ENCODE data around the gene COLEC12.
"Not testable (repeated sequence)": the region's sequence is repeated elsewhere in the genome, so short reads cannot be mapped to it uniquely, and the experiment has no call there.

The COLEC12 gene

GRCh38 chr18:316393-316792 is 184.1 kb downstream of the COLEC12 start:
- no peak for DNase-seq (ENCODE audit: low spot score in 2 of 2)
- in situ Hi-C loops (cut with MboI; ENCODE audit: low sequenced_read_pairs): no loop called here
- H3K36me3 ChIP-seq (replicated peaks): no peaks in the 10 kb centered on the region
- H3K4me3 ChIP-seq: no peak overlapping the region
- no peaks in the 10 kb centered on the region for H3K9me3 ChIP-seq
- no peaks in the 10 kb centered on the region for H3K27me3 ChIP-seq (ENCODE audit: low read depth)
- no peaks in the 10 kb centered on the region for H3K4me1 ChIP-seq

GRCh38 chr18:313931-314330 is 186.6 kb downstream of the COLEC12 start:
- no peaks in the 10 kb centered on the region for H3K36me3 ChIP-seq (replicated peaks)
- no peaks in the 10 kb centered on the region for H3K4me1 ChIP-seq
- H3K9me3 ChIP-seq: no peaks in the 10 kb centered on the region
- H3K27me3 ChIP-seq (ENCODE audit: low read depth): 0 out of 2 replicates have a peak, but pooled peaks cover 2% of the 10 kb centered on the region
- in situ Hi-C loops (cut with MboI; ENCODE audit: low sequenced_read_pairs): no loop called here
- DNase-seq (ENCODE audit: low spot score in 2 of 2): no peak
- no peak overlapping the region for H3K4me3 ChIP-seq

DNA sequence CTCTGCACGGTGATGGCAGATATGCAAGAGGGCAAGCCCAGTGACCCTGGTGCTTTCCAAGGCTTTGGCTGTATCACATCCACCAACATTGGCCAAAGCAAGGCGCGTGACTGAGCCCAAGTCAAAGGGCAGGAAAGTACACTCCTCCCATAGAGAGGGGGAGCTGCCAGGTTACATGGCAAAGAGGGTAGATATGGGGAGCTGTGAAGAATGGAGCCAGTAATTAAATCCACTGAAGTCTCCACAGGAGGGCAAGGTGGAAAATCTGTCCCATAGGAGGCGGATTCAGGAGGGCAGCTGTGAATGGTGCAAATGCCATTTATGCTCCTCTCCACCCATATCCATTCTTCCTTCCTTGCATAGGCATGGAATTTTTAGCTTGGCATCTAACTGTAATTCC is 188.1 kb downstream of the COLEC12 start:
- no peak for DNase-seq (ENCODE audit: low spot score in 2 of 2)
- no peak overlapping the region for H3K4me3 ChIP-seq
- H3K4me1 ChIP-seq: no peaks in the 10 kb centered on the region
- no peaks in the 10 kb centered on the region for H3K36me3 ChIP-seq (replicated peaks)
- H3K9me3 ChIP-seq: no peaks in the 10 kb centered on the region
- in situ Hi-C loops (cut with MboI; ENCODE audit: low sequenced_read_pairs): no loop called here
- H3K27me3 ChIP-seq (ENCODE audit: low read depth): 0 out of 2 replicates have a peak, but pooled peaks cover 2% of the 10 kb centered on the region

GRCh38 chr18:310042-310441 is 190.5 kb downstream of the COLEC12 start:
- Histone ChIP-seq H3K9me3 (no peaks in the 10 kb centered on the region), H3K4me1 (no peaks in the 10 kb centered on the region), H3K4me3 (no peak overlapping the region), H3K36me3 (replicated peaks) (no peaks in the 10 kb centered on the region), H3K27me3 (ENCODE audit: low read depth) (0 out of 2 replicates have a peak, but pooled peaks cover 2% of the 10 kb centered on the region)
- in situ Hi-C loops (cut with MboI; ENCODE audit: low sequenced_read_pairs): no loop called here
- DNase-seq (ENCODE audit: low spot score in 2 of 2): no peak

DNA sequence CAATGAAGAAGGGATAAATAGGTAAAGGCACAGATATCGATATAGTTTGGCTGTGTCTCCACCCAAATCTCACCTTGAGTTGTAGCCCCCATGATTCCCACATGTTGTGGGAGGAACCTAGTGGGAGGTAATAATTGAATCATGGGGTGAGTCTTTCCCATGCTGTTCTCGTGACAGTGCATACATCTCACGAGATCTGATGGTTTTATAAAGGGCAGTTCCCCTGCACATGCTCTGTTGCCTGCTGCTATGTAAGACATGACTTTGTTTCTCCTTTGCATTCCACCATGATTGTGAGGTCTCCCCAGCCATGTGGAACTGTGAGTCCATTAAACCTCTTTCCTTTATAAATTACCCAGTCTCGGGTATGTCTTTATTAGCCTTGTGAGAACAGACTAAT is 192.4 kb downstream of the COLEC12 start:
- in situ Hi-C loops (cut with MboI; ENCODE audit: low sequenced_read_pairs); H3K27me3 ChIP-seq (ENCODE audit: low read depth); H3K9me3 ChIP-seq; H3K36me3 ChIP-seq (replicated peaks); DNase-seq (ENCODE audit: low spot score in 2 of 2); H3K4me1 ChIP-seq; H3K4me3 ChIP-seq: not testable (repeated sequence)

DNA sequence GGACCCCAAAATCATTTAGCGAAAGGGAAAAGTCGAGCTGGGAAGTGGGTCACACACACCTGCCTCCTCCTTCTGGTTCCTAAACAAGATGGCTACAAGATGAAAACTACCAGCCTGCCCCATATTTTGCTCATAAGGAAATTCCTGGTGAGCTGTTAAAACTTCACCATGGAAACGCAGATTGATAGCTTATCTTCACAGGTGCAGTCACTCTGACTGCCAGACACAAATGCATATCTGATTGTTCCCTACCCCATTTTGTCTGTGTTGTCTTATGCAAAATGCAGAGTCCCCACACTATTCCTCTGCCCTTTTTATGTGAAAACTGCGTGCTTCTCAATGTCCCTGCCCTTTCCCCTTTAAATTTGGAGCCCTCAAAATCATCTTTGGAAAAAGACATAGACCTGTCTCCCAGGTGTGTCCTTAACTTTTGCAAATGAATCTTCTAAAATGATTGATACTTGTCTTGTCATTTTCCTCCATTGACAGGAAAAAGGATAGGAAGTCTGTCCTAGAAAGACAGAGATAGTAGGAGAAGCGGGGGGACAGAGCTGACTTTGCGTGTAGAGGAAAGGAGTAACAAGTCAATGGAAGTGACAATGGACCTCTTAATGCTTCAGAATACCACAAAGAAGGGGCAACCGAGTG is 193.8 kb downstream of the COLEC12 start:
- DNase-seq (ENCODE audit: low spot score in 2 of 2): no peak
- 0 out of 2 replicates have a peak, but pooled peaks cover 2% of the 10 kb centered on the region for H3K27me3 ChIP-seq (ENCODE audit: low read depth)
- in situ Hi-C loops (cut with MboI; ENCODE audit: low sequenced_read_pairs): no loop called here

DNA sequence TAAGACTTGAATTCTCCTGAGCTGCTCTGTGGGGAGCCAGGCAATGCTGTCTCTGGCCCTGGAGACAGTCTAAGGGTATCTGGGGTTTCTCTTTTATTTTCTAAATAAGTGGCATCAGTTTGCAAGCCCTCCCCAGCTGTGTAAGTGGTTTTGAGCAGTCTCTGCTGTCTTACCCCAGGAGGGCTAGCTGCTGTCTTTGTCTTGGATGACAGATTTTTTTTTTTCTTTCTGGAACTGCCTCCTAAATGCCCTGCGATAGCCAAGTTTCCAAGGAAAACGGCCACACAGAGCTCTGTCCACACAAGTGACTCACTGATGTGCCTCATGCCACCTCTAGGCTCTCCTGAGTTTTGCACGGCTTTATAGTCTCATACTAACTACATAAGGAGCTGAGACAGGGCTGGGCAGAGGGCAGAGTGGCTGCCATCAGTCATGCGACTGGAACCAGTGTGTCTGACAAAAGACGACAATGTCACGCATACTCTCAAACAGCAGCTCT is 195.4 kb downstream of the COLEC12 start:
- H3K4me1 ChIP-seq: no peaks in the 10 kb centered on the region
- DNase-seq (ENCODE audit: low spot score in 2 of 2): no peak
- H3K36me3 ChIP-seq (replicated peaks): no peaks in the 10 kb centered on the region
- no peak overlapping the region for H3K4me3 ChIP-seq
- in situ Hi-C loops (cut with MboI; ENCODE audit: low sequenced_read_pairs): no loop called here
- 0 out of 2 replicates have a peak, but pooled peaks cover 2% of the 10 kb centered on the region for H3K27me3 ChIP-seq (ENCODE audit: low read depth)
- no peaks in the 10 kb centered on the region for H3K9me3 ChIP-seq

More for the DNA sequence above, 193.8 kb downstream of the COLEC12 start:
- Histone ChIP-seq H3K4me3 (no peak overlapping the region), H3K9me3 (no peaks in the 10 kb centered on the region), H3K36me3 (replicated peaks) (no peaks in the 10 kb centered on the region), H3K4me1 (no peaks in the 10 kb centered on the region)

DNA sequence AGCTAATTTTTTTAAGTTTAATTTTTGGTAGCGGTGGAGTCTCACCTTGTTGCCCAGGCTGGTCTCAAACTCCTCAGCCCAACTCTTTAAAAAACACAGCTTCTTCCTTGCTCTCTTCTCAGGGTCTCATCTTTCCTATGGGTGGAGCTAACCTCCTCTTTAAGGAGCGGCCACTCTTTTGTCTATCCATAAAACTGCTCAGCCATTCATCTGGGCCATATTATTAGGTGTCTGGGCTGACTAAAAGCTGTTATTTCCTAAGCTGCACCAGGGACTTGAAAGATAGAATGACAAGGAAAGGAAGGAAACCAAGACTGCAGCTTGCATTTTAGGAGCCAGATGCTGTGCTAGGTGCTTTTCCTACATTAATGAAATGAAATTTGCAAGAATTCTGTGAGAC is 196.9 kb downstream of the COLEC12 start:
- H3K4me3 ChIP-seq: no peak overlapping the region
- in situ Hi-C loops (cut with MboI; ENCODE audit: low sequenced_read_pairs): no loop called here
- no peaks in the 10 kb centered on the region for H3K27me3 ChIP-seq (ENCODE audit: low read depth)
- H3K4me1 ChIP-seq: no peaks in the 10 kb centered on the region
- H3K36me3 ChIP-seq (replicated peaks): no peaks in the 10 kb centered on the region
- DNase-seq (ENCODE audit: low spot score in 2 of 2): no peak
- H3K9me3 ChIP-seq: no peaks in the 10 kb centered on the region

GRCh38 chr18:303011-303410 is 197.5 kb downstream of the COLEC12 start:
- Histone ChIP-seq H3K27me3 (ENCODE audit: low read depth) (no peaks in the 10 kb centered on the region), H3K4me3 (no peak overlapping the region), H3K4me1 (no peaks in the 10 kb centered on the region), H3K36me3 (replicated peaks) (no peaks in the 10 kb centered on the region), H3K9me3 (no peaks in the 10 kb centered on the region)
- in situ Hi-C loops (cut with MboI; ENCODE audit: low sequenced_read_pairs): no loop called here
- DNase-seq (ENCODE audit: low spot score in 2 of 2): no peak

DNA sequence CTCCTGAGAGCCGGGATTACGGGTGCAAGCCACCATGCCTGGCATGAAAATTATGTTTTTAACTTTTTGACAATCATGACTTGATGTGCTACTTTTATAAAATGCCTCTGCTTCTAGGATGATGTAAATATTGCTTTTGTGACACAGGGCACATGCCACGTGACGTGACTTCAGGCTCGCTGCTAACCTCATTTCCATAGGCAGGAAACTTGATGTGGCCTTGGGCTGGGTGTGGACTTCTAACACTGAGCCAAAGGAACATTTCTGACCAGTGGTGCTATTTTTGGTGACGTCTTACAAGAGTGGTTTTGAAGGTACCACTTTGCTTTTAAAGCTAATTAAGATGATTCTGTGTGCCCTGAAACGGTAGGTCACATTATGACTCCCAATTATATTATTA is 198.4 kb downstream of the COLEC12 start:
- H3K4me3 ChIP-seq: no peak overlapping the region
- no peaks in the 10 kb centered on the region for H3K4me1 ChIP-seq
- in situ Hi-C loops (cut with MboI; ENCODE audit: low sequenced_read_pairs): no loop called here
- H3K36me3 ChIP-seq (replicated peaks): no peaks in the 10 kb centered on the region
- no peaks in the 10 kb centered on the region for H3K27me3 ChIP-seq (ENCODE audit: low read depth)
- no peaks in the 10 kb centered on the region for H3K9me3 ChIP-seq
- no peak for DNase-seq (ENCODE audit: low spot score in 2 of 2)

DNA sequence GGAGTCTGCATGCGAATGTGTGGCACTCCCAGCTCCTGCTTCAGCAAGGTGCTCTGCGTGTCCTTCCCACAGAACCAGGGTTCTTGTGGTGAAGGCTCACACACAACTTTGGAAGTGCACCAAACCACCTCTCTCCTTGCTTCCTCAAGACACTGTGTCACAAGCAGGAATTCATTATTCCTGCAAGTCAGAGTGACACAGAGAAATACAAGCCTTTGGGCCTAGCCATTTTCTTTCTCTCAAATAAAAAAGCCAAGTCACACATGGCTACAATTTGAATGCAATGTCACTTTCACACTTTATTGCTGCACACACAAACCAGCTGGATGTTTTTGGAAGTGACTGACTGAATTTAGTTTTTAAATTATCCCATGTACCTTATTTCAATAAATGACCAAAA is 202.6 kb downstream of the COLEC12 start:
- H3K9me3 ChIP-seq: no peaks in the 10 kb centered on the region
- H3K4me3 ChIP-seq: no peak overlapping the region
- no peaks in the 10 kb centered on the region for H3K27me3 ChIP-seq (ENCODE audit: low read depth)
- DNase-seq (ENCODE audit: low spot score in 2 of 2): no peak
- H3K36me3 ChIP-seq (replicated peaks): no peaks in the 10 kb centered on the region
- in situ Hi-C loops (cut with MboI; ENCODE audit: low sequenced_read_pairs): no loop called here
- H3K4me1 ChIP-seq: no peaks in the 10 kb centered on the region

DNA sequence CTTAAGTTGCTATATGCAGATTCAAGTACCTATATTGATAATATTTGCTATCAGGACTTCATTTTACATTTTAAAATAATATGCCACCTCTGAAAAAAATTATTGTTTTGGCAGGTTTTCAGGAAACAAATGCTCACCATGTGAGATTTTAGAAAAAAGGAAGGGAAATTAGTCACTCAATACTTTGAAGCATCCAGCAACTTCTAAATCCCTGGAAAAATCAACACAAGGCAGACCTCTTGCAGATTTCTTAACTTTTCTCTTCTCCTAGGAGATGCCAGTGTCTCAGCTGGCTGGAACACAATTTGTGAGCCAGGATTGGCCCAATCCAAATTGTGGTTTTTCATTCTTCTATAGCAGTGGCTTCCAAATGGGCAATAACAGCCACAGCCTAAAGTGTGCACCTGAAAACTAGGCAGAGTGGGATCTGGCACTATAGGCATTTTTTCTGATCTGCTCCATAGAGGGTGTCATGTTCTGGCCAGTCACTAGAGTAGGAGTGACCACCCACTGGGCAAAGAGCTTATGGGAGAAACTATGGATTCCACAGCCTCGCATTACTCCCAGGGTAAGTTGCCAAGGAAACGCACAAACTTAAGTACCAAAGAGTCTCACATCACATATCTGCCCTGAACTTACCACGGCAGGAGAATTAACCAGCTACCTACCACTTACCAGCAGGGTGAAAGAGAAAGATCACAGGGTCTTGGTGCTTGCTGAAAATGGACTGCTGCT is 204.6 kb downstream of the COLEC12 start:
- H3K4me3 ChIP-seq: no peak overlapping the region
- H3K36me3 ChIP-seq (replicated peaks): no peaks in the 10 kb centered on the region
- H3K27me3 ChIP-seq (ENCODE audit: low read depth): 0 out of 2 replicates have a peak, but pooled peaks cover 2% of the 10 kb centered on the region
- in situ Hi-C loops (cut with MboI; ENCODE audit: low sequenced_read_pairs): no loop called here
- H3K9me3 ChIP-seq: no peaks in the 10 kb centered on the region
- DNase-seq (ENCODE audit: low spot score in 2 of 2): no peak
- no peaks in the 10 kb centered on the region for H3K4me1 ChIP-seq

GRCh38 chr18:294566-294965 is 205.9 kb downstream of the COLEC12 start:
- no peaks in the 10 kb centered on the region for H3K36me3 ChIP-seq (replicated peaks)
- no peaks in the 10 kb centered on the region for H3K9me3 ChIP-seq
- no peaks in the 10 kb centered on the region for H3K4me1 ChIP-seq
- H3K27me3 ChIP-seq (ENCODE audit: low read depth): 0 out of 2 replicates have a peak, but pooled peaks cover 2% of the 10 kb centered on the region
- in situ Hi-C loops (cut with MboI; ENCODE audit: low sequenced_read_pairs): no loop called here
- DNase-seq (ENCODE audit: low spot score in 2 of 2): no peak
- H3K4me3 ChIP-seq: no peak overlapping the region

- 0 out of 2 replicates have a peak, but pooled peaks cover 2% of the 10 kb centered on the region for H3K27me3 ChIP-seq (ENCODE audit: low read depth)
- H3K4me3 ChIP-seq: no peak overlapping the region
- no peaks in the 10 kb centered on the region for H3K36me3 ChIP-seq (replicated peaks)
- in situ Hi-C loops (cut with MboI; ENCODE audit: low sequenced_read_pairs): no loop called here
- DNase-seq (ENCODE audit: low spot score in 2 of 2): no peak
- H3K4me1 ChIP-seq: no peaks in the 10 kb centered on the region
- H3K9me3 ChIP-seq: no peaks in the 10 kb centered on the region
These were observed 207.0 kb downstream of the COLEC12 start for GRCh38 chr18:293536-293935.

Data from HAP-1 (cell line).